22Rv1 (cell line): ENCODE measurements around the gene KLHL17.

Experiments used
- H3K27ac ChIP-seq: fragments of 450-650 bp; 2 replicates; pipeline ENCODE4 v1.5.1; 2017
- CTCF ChIP-seq: fragments of 450-650 bp; IDR thresholded peaks from 2 replicates; pipeline ENCODE4 v1.5.1; 2017; ENCODE audit warnings: mild to moderate bottlenecking
- ZFX ChIP-seq: fragments of 450-650 bp; IDR thresholded peaks from 2 replicates; pipeline ENCODE4 v1.6.1; 2017; ENCODE audit warnings: antibody characterized with exemption, borderline replicate concordance

KLHL17 gene

GRCh38 chr1:944341-945325 lies 15.8 kb upstream of the KLHL17 start:
- TF ChIP-seq ZFX, result no peak
- TF ChIP-seq CTCF, result no peak
- peak overlapping the region; percentile 89 for H3K27ac ChIP-seq

GRCh38 chr1:945688-946556 lies 14.5 kb upstream of the KLHL17 start:
- TF ChIP-seq CTCF, result no peak
- no peak for TF ChIP-seq ZFX
- peak overlapping the region; percentile 89 for H3K27ac ChIP-seq

GRCh38 chr1:946811-947210 lies 13.6 kb upstream of the KLHL17 start:
- peak overlapping the region; percentile 89 for H3K27ac ChIP-seq

- no peak overlapping the region for H3K27ac ChIP-seq
- TF ChIP-seq ZFX, result no peak
- no peak for TF ChIP-seq CTCF
Measured at GRCh38 chr1:947958-948357, 12.4 kb upstream of the KLHL17 start.

GRCh38 chr1:950268-950667 lies 10.1 kb upstream of the KLHL17 start:
- TF ChIP-seq ZFX (no peak), CTCF (no peak)
- no peak overlapping the region for H3K27ac ChIP-seq

GRCh38 chr1:950881-951280 lies 9.5 kb upstream of the KLHL17 start:
- no peak overlapping the region for H3K27ac ChIP-seq
- no peak for TF ChIP-seq ZFX
- TF ChIP-seq CTCF, result no peak

GRCh38 chr1:951364-951763 lies 9.0 kb upstream of the KLHL17 start:
- TF ChIP-seq ZFX (no peak), CTCF (0 out of 2 replicates have a peak, but pooled peaks have one; percentile 7)

More at GRCh38 chr1:951364-951763, 9.0 kb upstream of the KLHL17 start:
- H3K27ac ChIP-seq, result no peak overlapping the region
